Measurements from ENCODE around the gene MRPL10. TPM values are rescaled to one million over a fixed set of nuclear protein-coding genes. Genes with fewer than 3 reads are reported as not detected.

Gene MRPL10
- total RNA-seq, 5 donors from 2014 or later (not counting 1 experiment from before 2014, with no cell fraction given): 34.1 to 60.1 (median 41.6) TPM

DNA sequence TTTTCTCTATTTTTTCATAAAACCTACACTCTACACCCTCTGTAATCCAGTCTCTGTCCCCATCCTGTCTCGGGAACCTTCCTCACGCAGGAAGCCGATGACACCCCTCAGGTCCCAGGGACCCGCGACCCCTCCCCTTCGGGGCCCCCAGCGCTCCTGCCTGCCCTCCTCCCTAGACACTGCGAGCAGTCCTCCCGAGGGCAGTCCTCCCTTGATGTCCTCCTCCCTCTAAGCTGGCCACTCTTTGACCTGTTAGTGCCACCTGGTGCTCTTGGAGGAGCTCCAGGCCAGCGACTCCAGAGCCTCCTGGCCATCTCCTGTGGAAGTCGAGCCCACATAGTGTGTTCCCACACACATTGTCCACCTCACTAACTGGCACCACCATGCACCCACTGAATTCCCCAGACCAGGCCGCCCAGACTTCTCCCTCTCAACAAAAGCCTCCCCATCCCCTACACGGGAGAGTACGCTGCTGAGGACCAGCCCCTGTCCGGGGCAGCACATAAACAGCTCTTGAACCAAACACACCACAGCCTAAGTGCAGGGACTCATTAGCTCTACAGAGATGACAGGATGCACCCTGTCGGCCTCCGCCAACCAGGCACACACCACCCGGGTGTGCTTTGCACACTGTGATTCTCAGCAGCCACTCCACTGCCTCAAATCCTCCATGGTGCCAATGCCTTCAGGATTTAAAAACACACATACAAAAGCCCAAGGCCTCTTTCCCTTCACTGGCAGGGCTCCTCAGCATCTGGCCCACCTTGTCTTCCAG is 19.0 kb downstream of the MRPL10 start:
- Histone ChIP-seq H3K4me1 (ENCODE audit: control insufficient read depth in 1 of 2, extremely low read depth in 1 of 2, insufficient read depth in 2 of 2, low read length in 2 of 2) (peaks cover 0 to 4% of the 10 kb centered on the region in 2 experiments), H3K27ac (ENCODE audit: low read length) (no peak overlapping the region), H3K36me3 (ENCODE audit: control insufficient read depth in 2 of 2, extremely low read depth in 1 of 2, insufficient read depth in 1 of 2, low read length in 1 of 2) (peaks cover 56 to 92% of the 10 kb centered on the region in 2 donors), H3K9me3 (no peaks in the 10 kb centered on the region), H3K27me3 (replicated peaks in 1 of 2; ENCODE audit: control insufficient read depth in 2 of 2, extremely low read depth in 1 of 2, insufficient read depth in 2 of 2, low read length in 1 of 2) (no peaks in the 10 kb centered on the region), H3K4me3 (ENCODE audit: control insufficient read depth in 1 of 2, extremely low read depth in 1 of 2, low read length in 1 of 2) (no peak overlapping the region)
- CTCF ChIA-PET: no interaction called here
- H3K4me1 Mint-ChIP-seq: peaks cover 0 to 21% (median 9%) of the 10 kb centered on the region in 3 donors
- H3K27me3 Mint-ChIP-seq: no peaks in the 10 kb centered on the region
- ATAC-seq (replicated peaks in 1 of 4): no peak
- no peak overlapping the region for H3K4me3 Mint-ChIP-seq
- 92% methylated on average over 18 of the region's 18 CpGs for WGBS (ENCODE audit: insufficient coverage)
- peaks cover 63% of the 10 kb centered on the region for H3K36me3 Mint-ChIP-seq
- H3K27ac Mint-ChIP-seq: peak overlapping the region in 1 of 2 donors; percentile 68
- DNase-seq: no peak
- POLR2A ChIA-PET: no interaction called here
- H3K9me3 Mint-ChIP-seq: no peaks in the 10 kb centered on the region

DNA sequence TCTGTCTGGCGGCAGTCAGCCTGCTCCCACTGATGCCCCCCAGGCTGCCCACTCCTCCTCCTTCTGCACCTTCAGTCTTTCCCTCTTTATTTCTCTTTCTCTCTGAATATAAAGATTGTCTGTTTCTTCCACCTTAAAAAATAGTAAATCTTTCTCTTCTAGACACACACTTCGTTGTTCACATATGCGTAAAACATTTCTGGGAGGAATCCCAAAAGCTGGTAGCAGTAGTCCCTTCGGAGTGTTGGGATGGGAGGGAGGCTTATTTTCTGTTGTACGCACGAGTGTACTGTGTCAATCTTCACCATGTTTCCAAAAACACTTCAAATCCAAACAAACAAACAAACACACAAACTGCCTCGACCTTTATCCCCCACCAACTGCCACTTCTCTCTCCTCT is 19.6 kb downstream of the MRPL10 start:
- H3K4me1 Mint-ChIP-seq: peaks cover 0 to 21% (median 9%) of the 10 kb centered on the region in 3 donors
- peak overlapping the region; percentile 5 to 50 for H3K27ac Mint-ChIP-seq
- no peak overlapping the region for H3K4me3 Mint-ChIP-seq
- Histone ChIP-seq H3K27ac (ENCODE audit: low read length) (no peak overlapping the region), H3K36me3 (ENCODE audit: control insufficient read depth in 2 of 2, extremely low read depth in 1 of 2, insufficient read depth in 1 of 2, low read length in 1 of 2) (peaks cover 49 to 88% of the 10 kb centered on the region in 2 donors), H3K4me1 (ENCODE audit: control insufficient read depth in 1 of 2, extremely low read depth in 1 of 2, insufficient read depth in 2 of 2, low read length in 2 of 2) (peaks cover 0 to 4% of the 10 kb centered on the region in 2 experiments), H3K27me3 (replicated peaks in 1 of 2; ENCODE audit: control insufficient read depth in 2 of 2, extremely low read depth in 1 of 2, insufficient read depth in 2 of 2, low read length in 1 of 2) (no peaks in the 10 kb centered on the region), H3K9me3 (no peaks in the 10 kb centered on the region), H3K4me3 (ENCODE audit: control insufficient read depth in 1 of 2, extremely low read depth in 1 of 2, low read length in 1 of 2) (no peak overlapping the region)
- DNase-seq (no peak), ATAC-seq (replicated peaks in 1 of 4) (no peak)
- WGBS (ENCODE audit: insufficient coverage): 44% methylated on average over 2 of the region's 7 CpGs
- no peaks in the 10 kb centered on the region for H3K9me3 Mint-ChIP-seq
- peaks cover 63% of the 10 kb centered on the region for H3K36me3 Mint-ChIP-seq
- no peaks in the 10 kb centered on the region for H3K27me3 Mint-ChIP-seq
- CTCF ChIA-PET: no interaction called here
- POLR2A ChIA-PET: interaction anchor here in 1 of 2 donors (0.6 kb wide), 1 partner anchor 42 kb away, joined by 3 read pairs; no protein-coding TSS in a partner anchor

DNA sequence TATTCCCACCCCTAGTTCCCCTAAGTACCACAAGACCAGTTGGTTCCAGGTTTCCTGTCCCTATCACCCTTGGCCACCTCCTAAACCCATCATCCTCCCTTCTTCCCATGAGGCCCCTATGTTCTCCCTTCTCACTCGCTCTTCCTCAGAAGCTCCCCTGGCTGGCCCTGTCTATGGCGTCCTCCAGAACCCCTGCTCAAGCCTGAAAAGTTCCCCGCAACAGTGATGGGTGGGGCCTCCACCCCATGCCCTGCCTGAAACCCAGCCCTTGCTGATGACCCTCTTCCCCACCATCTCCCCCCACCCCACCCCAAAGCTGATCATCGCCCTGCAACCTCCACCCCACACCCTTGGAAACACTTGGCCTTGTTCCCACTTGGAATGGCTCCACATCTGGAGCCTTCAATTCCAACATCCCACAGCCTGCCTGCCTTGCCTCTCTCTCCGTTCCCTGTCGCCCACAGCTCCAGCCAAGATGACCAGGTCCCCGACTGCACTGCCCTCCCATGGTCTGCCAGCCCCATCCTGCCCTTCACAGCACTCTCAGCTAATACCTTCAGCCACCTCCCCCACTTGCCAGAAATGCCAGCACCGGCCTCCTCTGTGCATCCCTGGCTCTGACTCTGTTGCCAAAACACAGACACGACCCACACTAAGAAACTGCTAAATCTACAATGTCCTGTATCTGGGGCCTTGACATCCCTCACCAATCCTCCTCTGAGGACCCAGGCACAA is 20.3 kb downstream of the MRPL10 start:
- POLR2A ChIA-PET: interaction anchor here (0.6 kb wide), 2 partner anchors 42 to 157 kb away, joined by 3 to 6 read pairs; no protein-coding TSS in a partner anchor
- H3K4me1 Mint-ChIP-seq: peaks cover 0 to 21% (median 9%) of the 10 kb centered on the region in 3 donors
- no peaks in the 10 kb centered on the region for H3K9me3 Mint-ChIP-seq
- H3K27me3 Mint-ChIP-seq: no peaks in the 10 kb centered on the region
- H3K27me3 ChIP-seq (replicated peaks in 1 of 2; ENCODE audit: control insufficient read depth in 2 of 2, extremely low read depth in 1 of 2, insufficient read depth in 2 of 2, low read length in 1 of 2): no peaks in the 10 kb centered on the region
- H3K27ac ChIP-seq (ENCODE audit: low read length): peak overlapping the region; percentile 68
- H3K36me3 Mint-ChIP-seq: peaks cover 59% of the 10 kb centered on the region
- peaks cover 0 to 4% of the 10 kb centered on the region in 2 experiments for H3K4me1 ChIP-seq (ENCODE audit: control insufficient read depth in 1 of 2, extremely low read depth in 1 of 2, insufficient read depth in 2 of 2, low read length in 2 of 2)
- no peak for ATAC-seq (replicated peaks in 1 of 4)
- H3K4me3 Mint-ChIP-seq: no peak overlapping the region
- CTCF ChIA-PET: interaction anchor here in 1 of 2 donors (1.3 kb wide), 1 partner anchor 146 kb away, joined by 4 read pairs; no protein-coding TSS in a partner anchor
- H3K27ac Mint-ChIP-seq: peak overlapping the region; percentile 5 to 77
- H3K9me3 ChIP-seq: no peaks in the 10 kb centered on the region
- 83% methylated on average over 9 of the region's 9 CpGs for WGBS (ENCODE audit: insufficient coverage)
- H3K4me3 ChIP-seq (ENCODE audit: control insufficient read depth in 1 of 2, extremely low read depth in 1 of 2, low read length in 1 of 2): no peak overlapping the region
- DNase-seq: no peak
- H3K36me3 ChIP-seq (ENCODE audit: control insufficient read depth in 2 of 2, extremely low read depth in 1 of 2, insufficient read depth in 1 of 2, low read length in 1 of 2): peaks cover 43 to 82% of the 10 kb centered on the region in 2 donors

DNA sequence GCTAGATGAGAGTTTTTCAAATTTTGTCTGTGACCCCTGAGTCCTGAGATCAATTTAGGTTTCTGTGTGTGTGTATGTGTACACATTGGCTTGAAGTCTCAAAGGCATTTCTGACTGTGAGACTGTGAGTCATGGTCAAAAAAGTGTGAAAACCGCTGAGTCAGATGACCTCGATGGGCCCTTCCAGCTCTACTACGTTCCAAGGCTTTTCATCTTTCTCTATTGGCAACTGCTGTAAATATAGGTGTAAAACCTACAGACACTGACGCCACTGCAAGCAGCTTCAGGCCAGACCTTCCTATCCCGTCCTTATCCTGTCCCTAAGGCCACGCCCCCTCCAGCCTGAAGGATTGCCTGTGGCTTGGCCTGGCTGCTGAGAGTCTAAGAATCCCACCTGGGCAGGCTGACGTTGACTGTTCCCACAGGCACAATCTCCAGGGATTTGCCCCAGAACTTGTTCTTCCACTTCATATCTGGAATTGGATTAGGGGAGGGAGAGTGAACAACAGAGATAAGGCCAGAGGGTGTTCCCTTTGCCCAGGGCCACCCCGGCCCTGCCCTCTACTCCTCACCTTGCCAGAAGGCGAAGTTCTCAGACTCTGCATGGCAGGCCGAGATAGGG is 21.0 kb downstream of the MRPL10 start:
- Histone ChIP-seq H3K36me3 (ENCODE audit: control insufficient read depth in 2 of 2, extremely low read depth in 1 of 2, insufficient read depth in 1 of 2, low read length in 1 of 2) (peaks cover 35 to 74% of the 10 kb centered on the region in 2 donors), H3K4me1 (ENCODE audit: control insufficient read depth in 1 of 2, extremely low read depth in 1 of 2, insufficient read depth in 2 of 2, low read length in 2 of 2) (peaks cover 0 to 4% of the 10 kb centered on the region in 2 experiments), H3K27ac (ENCODE audit: low read length) (peak overlapping the region; percentile 68), H3K27me3 (replicated peaks in 1 of 2; ENCODE audit: control insufficient read depth in 2 of 2, extremely low read depth in 1 of 2, insufficient read depth in 2 of 2, low read length in 1 of 2) (no peaks in the 10 kb centered on the region), H3K9me3 (no peaks in the 10 kb centered on the region), H3K4me3 (ENCODE audit: control insufficient read depth in 1 of 2, extremely low read depth in 1 of 2, low read length in 1 of 2) (no peak overlapping the region)
- peak overlapping the region; percentile 77 to 87 for H3K27ac Mint-ChIP-seq
- POLR2A ChIA-PET: interaction anchor here (0.6 to 0.7 kb wide), 2 partner anchors 156 to 1001 kb away, joined by 5 to 6 read pairs; no protein-coding TSS in a partner anchor
- no peaks in the 10 kb centered on the region for H3K27me3 Mint-ChIP-seq
- H3K9me3 Mint-ChIP-seq: no peaks in the 10 kb centered on the region
- peak in 10 of 35 experiments; percentile 15 to 58 (median 20) for DNase-seq
- H3K36me3 Mint-ChIP-seq: peaks cover 52% of the 10 kb centered on the region
- 81% methylated on average over 3 of the region's 10 CpGs for WGBS (ENCODE audit: insufficient coverage)
- H3K4me3 Mint-ChIP-seq: no peak overlapping the region
- H3K4me1 Mint-ChIP-seq: peaks cover 0 to 21% (median 9%) of the 10 kb centered on the region in 3 donors
- CTCF ChIA-PET: interaction anchor here in 1 of 2 donors (1.3 kb wide), 1 partner anchor 145 kb away, joined by 4 read pairs; no protein-coding TSS in a partner anchor
- peak; percentile 19 to 72 (median 49) for ATAC-seq (replicated peaks in 1 of 4)

DNA sequence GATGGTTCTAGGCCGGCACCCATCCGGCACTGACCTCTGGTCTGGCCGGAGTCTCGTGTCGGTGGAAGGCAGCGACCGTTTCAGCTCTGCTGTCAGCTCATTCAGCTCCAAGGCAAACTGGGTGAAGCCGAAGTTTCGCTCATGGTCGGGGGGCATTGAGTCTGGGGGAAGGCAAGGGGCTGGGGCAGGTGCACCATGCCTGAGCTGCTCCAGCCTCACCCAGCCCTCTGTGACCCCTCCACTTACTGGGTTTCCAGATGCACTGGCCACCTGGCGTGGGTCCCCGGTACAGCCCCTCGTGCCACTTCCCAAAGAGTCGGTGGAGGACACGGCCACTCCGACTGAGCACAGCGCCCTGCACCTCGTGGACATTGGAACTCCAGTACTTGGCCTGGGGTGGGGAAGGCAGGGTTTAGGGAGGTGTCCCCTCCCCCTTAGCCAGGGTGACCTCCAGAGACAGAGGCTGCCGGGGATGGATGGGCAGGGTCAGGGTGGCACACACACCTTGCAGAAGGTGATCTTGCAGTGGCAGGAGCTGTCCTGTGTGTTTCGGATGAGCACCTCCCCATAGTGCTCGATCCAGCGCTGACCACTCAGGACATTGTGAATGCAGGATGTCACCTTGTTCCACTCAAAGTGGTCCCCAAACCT is 22.4 kb downstream of the MRPL10 start:
- 98% methylated on average over 18 of the region's 22 CpGs for WGBS (ENCODE audit: insufficient coverage)
- peaks cover 0 to 21% (median 9%) of the 10 kb centered on the region in 3 donors for H3K4me1 Mint-ChIP-seq
- DNase-seq: no peak
- ChIA-PET CTCF (interaction anchor here (0.6 to 0.7 kb wide), 2 partner anchors 35 to 49 kb away, joined by 3 read pairs; no protein-coding TSS in a partner anchor), POLR2A (no interaction called here)
- no peak for ATAC-seq (replicated peaks in 1 of 4)
- no peak overlapping the region for H3K27ac ChIP-seq (ENCODE audit: low read length)
- peaks cover 0 to 4% of the 10 kb centered on the region in 2 experiments for H3K4me1 ChIP-seq (ENCODE audit: control insufficient read depth in 1 of 2, extremely low read depth in 1 of 2, insufficient read depth in 2 of 2, low read length in 2 of 2)
- no peaks in the 10 kb centered on the region for H3K27me3 ChIP-seq (replicated peaks in 1 of 2; ENCODE audit: control insufficient read depth in 2 of 2, extremely low read depth in 1 of 2, insufficient read depth in 2 of 2, low read length in 1 of 2)
- peaks cover 48% of the 10 kb centered on the region for H3K36me3 Mint-ChIP-seq
- no peak overlapping the region for H3K4me3 ChIP-seq (ENCODE audit: control insufficient read depth in 1 of 2, extremely low read depth in 1 of 2, low read length in 1 of 2)
- no peak overlapping the region for H3K27ac Mint-ChIP-seq
- H3K27me3 Mint-ChIP-seq: no peaks in the 10 kb centered on the region
- H3K9me3 Mint-ChIP-seq: no peaks in the 10 kb centered on the region
- peaks cover 27 to 61% of the 10 kb centered on the region in 2 donors for H3K36me3 ChIP-seq (ENCODE audit: control insufficient read depth in 2 of 2, extremely low read depth in 1 of 2, insufficient read depth in 1 of 2, low read length in 1 of 2)
- no peak overlapping the region for H3K4me3 Mint-ChIP-seq
- no peaks in the 10 kb centered on the region for H3K9me3 ChIP-seq
